Adrenal gland (tissue), 12 donors: ENCODE data around the gene PFKM. TPM values are rescaled to one million over a fixed set of nuclear protein-coding genes. Genes with fewer than 3 reads are reported as not detected.

Experiments used
- DNase-seq, 7 donors: peaks; one replicate each; pipeline ENCODE4 v3.0.0-alpha.2; 2019 to 2020
- H3K27ac ChIP-seq, 5 donors: fragments of 200-600 bp; sonication (generic) in 4 of 5; 1 replicate in 3 of 5; 2 replicates in 2 of 5; pipeline versions ENCODE4 v1.5.1 to v1.8.0; 2016 to 2020; ENCODE audit warnings: mild to moderate bottlenecking in 1 of 5
- H3K27me3 ChIP-seq: fragments of 200-600 bp; 2 replicates; pipeline ENCODE4 v1.8.0; 2021
- H3K36me3 ChIP-seq, 2 donors: fragments of 200-600 bp; replicated peaks in 1 of 2; 1 replicate in 1 of 2; 2 replicates in 1 of 2; pipeline versions ENCODE4 v1.5.1 to v1.8.0; 2018 to 2022
- H3K4me1 ChIP-seq, 2 donors: fragments of 200-600 bp; replicated peaks in 1 of 2; 1 replicate in 1 of 2; 2 replicates in 1 of 2; pipeline versions ENCODE4 v1.5.1 to v1.8.0; 2018 to 2021
- H3K4me3 ChIP-seq, 4 donors: fragments of 200-600 bp; sonication (generic) in 3 of 4; one replicate each; pipeline ENCODE4 v1.5.1; 2016 to 2018
- H3K9me3 ChIP-seq, 3 donors: fragments of 200-600 bp; sonication (generic) in 1 of 3; replicated peaks in 1 of 3; 1 replicate in 2 of 3; 2 replicates in 1 of 3; pipeline versions ENCODE4 v1.5.1 to v1.8.0; 2016 to 2021
- POLR2A ChIP-seq, 2 donors: fragments of 450-650 bp; IDR thresholded peaks; one replicate each; pipeline ENCODE4 v1.6.1; 2017; ENCODE audit warnings: antibody characterized with exemption in 2 of 2, mild to moderate bottlenecking in 2 of 2, moderate library complexity in 1 of 2
- WGBS, 4 donors: extraction: QIAGEN DNeasy Blood & Tissue Kit in 2 of 4; methylation state at CpG; one replicate each; pipeline versions ENCODE4 v1.1.5 to v1.1.7; 2013 to 2017; 5-methylcytosine and 5-hydroxymethylcytosine counted together
- intact Hi-C, 2 donors: fragments of 100-400 bp; cut with DNase I; formaldehyde crosslinking; loops; one replicate each; pipeline versions ENCODE4 v1.14.1 to v1.15.0; 2022 to 2023
- polyA plus RNA-seq, 3 donors: library from polyadenylated mRNA; stranded (reverse); fragments of 200-250 nt in 2 of 3; fragments of 350-450 nt in 1 of 3; fragmentation: Illumina TruSeq in 1 of 3; extraction: RNeasy Lipid Tissue Mini Kit (QIAGEN cat#74804) in 1 of 3; gene quantifications; one replicate each; pipeline ENCODE4 v1.2.3, GENCODE V29; 2013 to 2014
- total RNA-seq, 9 donors: library from RNA; depleted of rRNA in 4 of 9; stranded (reverse); fragments of >200 nt in 4 of 9; fragments of 120-200 nt in 1 of 9; fragmentation: NEBNext Ultra II Directional in 1 of 9; extraction: Animal tissue kit (Norgen Biotek cat#: 25700) in 1 of 9; gene quantifications; one replicate each; pipeline versions ENCODE4 v1.1.0 to v1.2.4, GENCODE V29; 2013 to 2023
- TF ChIP-seq, protein P1 (sequence below), 6 experiments: fragments of 450-650 bp in 4 of 6; fragments of 200-600 bp in 2 of 6; sonication (generic) in 1 of 6; IDR thresholded peaks; 1 replicate in 5 of 6; 2 replicates in 1 of 6; pipeline versions ENCODE4 v1.5.1 to v1.8.0; 2016 to 2021; ENCODE audit warnings: antibody characterized with exemption in 6 of 6, mild to moderate bottlenecking in 2 of 6, moderate library complexity in 1 of 6
- donor health status: healthy with polysubstance abuse.
- donor health status: Bipolar disorder and iron deficiency.
- donor health status: DM: yes; HTN: yes; CAD: no.
- donor health status: DM: no; HTN: no; CAD: no.
- donor health status: DM: no; HTN: no; CAD: no.
- donor health status: DM: yes; HTN: yes; CAD: no.

PFKM gene
- total and polyA plus RNA-seq, 12 donors, result 44.4 to 183 (median 107) TPM

DNA sequence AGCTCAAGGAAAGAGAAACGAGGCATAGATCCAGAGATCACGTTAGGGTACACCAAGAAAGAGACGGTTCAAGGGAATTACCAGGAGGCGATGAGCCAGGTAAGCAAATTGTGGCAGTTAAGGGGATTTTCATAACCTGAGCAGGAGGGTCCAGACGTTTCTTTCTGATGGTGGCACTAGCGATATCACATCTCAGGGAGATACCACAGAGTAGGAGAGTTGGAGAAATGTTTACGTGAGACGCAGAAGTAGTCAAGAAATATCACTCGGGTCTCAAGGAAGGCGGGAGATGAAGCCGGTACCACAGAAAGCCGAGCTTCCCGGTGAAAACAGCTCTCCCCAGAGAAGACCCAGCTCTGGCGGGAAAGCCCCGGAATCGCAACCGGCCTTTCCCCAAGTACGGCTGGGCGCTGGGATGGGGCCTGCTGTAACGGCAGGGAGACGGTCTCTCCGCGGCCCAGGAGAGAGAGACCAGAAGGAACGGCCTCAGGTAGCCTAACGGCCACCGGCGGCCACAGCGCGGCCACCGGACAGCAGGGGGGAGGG, 13.8 kb upstream of the PFKM start:
- Histone ChIP-seq H3K4me3 (peak overlapping the region; percentile 58 to 98 (median 72)), H3K36me3 (no peaks in the 10 kb centered on the region), H3K27ac (peak overlapping the region; percentile 73 to 95 (median 87)), H3K9me3 (no peaks in the 10 kb centered on the region), H3K27me3 (no peaks in the 10 kb centered on the region), H3K4me1 (peaks cover 7 to 18% of the 10 kb centered on the region in 2 donors)
- WGBS, 4 donors, result 0 to 1% (median 0%) methylated on average over 19 to 30 of the region's 30 CpGs
- DNase-seq, result no peak
- intact Hi-C loops, result loop anchor here in 1 of 2 donors (10.0 kb wide), 1 partner anchor 59 kb away; no protein-coding TSS in a partner anchor
- TF ChIP-seq POLR2A (IDR thresholded peaks at IDR 0.05), result no peak
- TF ChIP-seq, protein P1, sequence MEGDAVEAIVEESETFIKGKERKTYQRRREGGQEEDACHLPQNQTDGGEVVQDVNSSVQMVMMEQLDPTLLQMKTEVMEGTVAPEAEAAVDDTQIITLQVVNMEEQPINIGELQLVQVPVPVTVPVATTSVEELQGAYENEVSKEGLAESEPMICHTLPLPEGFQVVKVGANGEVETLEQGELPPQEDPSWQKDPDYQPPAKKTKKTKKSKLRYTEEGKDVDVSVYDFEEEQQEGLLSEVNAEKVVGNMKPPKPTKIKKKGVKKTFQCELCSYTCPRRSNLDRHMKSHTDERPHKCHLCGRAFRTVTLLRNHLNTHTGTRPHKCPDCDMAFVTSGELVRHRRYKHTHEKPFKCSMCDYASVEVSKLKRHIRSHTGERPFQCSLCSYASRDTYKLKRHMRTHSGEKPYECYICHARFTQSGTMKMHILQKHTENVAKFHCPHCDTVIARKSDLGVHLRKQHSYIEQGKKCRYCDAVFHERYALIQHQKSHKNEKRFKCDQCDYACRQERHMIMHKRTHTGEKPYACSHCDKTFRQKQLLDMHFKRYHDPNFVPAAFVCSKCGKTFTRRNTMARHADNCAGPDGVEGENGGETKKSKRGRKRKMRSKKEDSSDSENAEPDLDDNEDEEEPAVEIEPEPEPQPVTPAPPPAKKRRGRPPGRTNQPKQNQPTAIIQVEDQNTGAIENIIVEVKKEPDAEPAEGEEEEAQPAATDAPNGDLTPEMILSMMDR (IDR thresholded peaks at IDR 0.05), result no peak

DNA sequence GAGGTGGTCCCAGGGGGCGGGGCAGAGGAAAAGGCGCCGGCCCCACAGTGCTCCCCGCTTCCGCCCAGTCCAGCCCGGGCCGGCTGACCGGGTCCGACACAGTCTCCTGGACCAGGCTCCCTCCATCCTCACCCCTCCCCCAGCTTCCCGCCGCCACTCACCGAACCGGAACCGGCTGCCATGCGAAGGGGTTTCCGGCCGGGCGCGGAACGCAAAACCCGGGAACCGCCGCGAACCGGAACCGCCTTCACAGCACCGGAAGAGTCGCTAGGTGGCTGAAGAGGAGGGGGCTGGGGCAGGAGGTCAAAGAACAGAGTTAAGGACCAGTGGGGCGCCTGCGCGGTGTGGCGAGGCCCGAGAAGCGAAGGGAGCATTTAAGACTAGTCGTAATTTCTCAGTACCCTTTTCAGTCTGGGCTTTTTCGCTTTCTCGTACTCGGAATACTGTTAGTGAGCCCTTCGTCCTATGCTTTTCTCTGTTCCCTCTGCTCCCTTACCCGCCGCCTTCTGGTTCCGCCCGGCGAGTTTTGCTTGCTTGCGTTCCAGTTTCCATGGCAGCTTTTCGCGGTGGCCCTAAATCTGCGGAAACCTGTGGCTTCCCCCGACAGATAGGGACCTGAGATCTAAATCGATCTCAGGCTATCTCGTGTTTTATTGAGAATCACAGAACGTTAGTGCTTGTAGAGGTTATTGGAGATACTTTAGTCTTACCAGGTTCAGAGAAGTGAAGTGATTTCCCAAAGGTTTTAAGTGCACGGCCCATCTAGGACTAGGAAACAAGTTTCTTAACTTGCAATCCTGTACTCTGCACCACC, 13.1 kb upstream of the PFKM start, which contains the start of gene SENP1:
Gene SENP1 (minus strand): TSS at position 213 of the 814 bp plus-strand sequence. CDS start 4,607 bp downstream, outside the sequence.
- intact Hi-C loops, result loop anchor here in 1 of 2 donors (10.0 kb wide), 1 partner anchor 59 kb away; no protein-coding TSS in a partner anchor
- 0 to 1% (median 1%) methylated on average over 24 to 53 of the region's 53 CpGs for WGBS, 4 donors

DNA sequence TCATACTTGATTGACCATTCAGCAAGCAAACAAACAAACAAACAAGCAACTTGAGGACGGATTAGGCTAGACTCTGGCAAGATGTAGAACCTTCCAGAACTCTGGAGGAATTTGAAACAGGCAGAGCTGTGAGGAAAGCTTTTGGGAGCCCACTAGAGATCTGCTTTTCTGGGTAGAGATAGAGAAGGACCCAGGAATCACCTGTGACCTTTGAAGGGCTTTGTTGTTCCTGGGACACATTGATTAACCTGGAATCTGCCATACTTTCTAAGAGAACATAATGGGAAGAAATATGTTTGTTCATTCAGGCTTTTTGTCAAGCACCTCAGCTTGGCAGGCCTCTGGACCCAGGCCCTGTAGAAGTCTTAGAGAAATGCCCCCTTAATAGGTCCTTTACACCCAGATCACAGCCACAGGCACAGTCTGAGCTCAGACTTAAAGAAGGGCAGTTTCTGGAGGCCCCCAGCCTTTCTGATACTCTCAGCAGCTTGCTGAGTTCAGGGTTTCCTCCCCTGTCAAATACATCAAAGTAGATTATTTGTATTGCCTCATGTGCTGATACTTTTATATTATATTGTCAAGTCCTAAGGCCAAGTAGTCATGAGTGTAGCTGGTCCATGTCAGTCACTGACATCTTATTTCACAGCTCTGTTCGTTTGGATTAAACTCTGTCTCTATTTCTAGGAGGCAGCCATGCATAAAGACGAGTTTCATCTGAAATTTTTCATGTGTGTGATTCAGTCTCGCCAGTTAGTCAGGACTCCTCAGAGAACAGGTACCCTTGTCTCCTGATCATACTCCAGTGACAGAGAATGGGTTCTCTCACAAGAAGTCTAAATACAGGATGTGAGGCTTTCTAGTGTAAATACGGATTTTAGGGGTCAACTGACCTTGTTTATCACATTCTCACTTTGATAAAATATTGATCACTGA, 12.2 kb upstream of the PFKM start:
- intact Hi-C loops, result loop anchor here in 1 of 2 donors (10.0 kb wide), 1 partner anchor 58 kb away; no protein-coding TSS in a partner anchor
- Histone ChIP-seq H3K27me3 (no peaks in the 10 kb centered on the region), H3K36me3 (no peaks in the 10 kb centered on the region), H3K4me3 (peak overlapping the region in 2 of 4 donors; percentile 76 to 98), H3K9me3 (no peaks in the 10 kb centered on the region), H3K27ac (peak overlapping the region; percentile 73 to 95 (median 87)), H3K4me1 (peaks cover 7 to 18% of the 10 kb centered on the region in 2 donors)
- no peak for DNase-seq
- 59 to 67% (median 62%) methylated on average over 5 of the region's 5 CpGs for WGBS, 4 donors
- TF ChIP-seq, protein P1 (IDR thresholded peaks at IDR 0.05), result no peak
- no peak for TF ChIP-seq POLR2A (IDR thresholded peaks at IDR 0.05)

More for the DNA sequence above, 13.1 kb upstream of the PFKM start, which contains the start of gene SENP1:
- Histone ChIP-seq H3K27ac (peak within 1 kb of the TSS; percentile 73 to 95 (median 87)), H3K4me1 (peaks cover 7 to 18% of the 10 kb centered on the region in 2 donors), H3K36me3 (no peaks in the 10 kb centered on the region), H3K9me3 (no peaks in the 10 kb centered on the region), H3K4me3 (peak within 1 kb of the TSS; percentile 58 to 98 (median 72)), H3K27me3 (no peaks in the 10 kb centered on the region)
- TF ChIP-seq, protein P1 (IDR thresholded peaks at IDR 0.05), result peak in 5 of 6 experiments; percentile 31 to 66 (median 43)
- peak in 1 of 2 donors; percentile 41 for TF ChIP-seq POLR2A (IDR thresholded peaks at IDR 0.05)
- peak; percentile 88 to 94 (median 90) for DNase-seq
